HCT116 (cell line): ENCODE measurements around the gene PSMG1. TPM values are rescaled to one million over a fixed set of nuclear protein-coding genes. Genes with fewer than 3 reads are reported as not detected.

ENCODE experiments used
- ATAC-seq: fragments of 200-7000 bp; cut with Tn5 transposase; 2 replicates; pipeline ENCODE4 v1.9.1; 2020; ENCODE audit warnings: mild to moderate bottlenecking, moderate library complexity
- BruUV-seq: library from RNA; stranded (reverse); fragments of 400-500 nt; replicated peaks from 2 replicates; lab custom pipeline; 2021; lab: Mats Ljungman, UMichigan
- CTCF ChIA-PET: fragments of 300-600 bp; sonication (Branson Sonifier 250); formaldehyde crosslinking; loops from one replicate; lab custom pipeline; 2021; ENCODE audit warnings: antibody characterized with exemption; lab: Charles Lee
- POLR2A ChIA-PET: fragments of 300-600, 350-600 bp; sonication (Branson Sonifier 250); formaldehyde crosslinking; loops from one replicate; lab custom pipeline; 2021; ENCODE audit warnings: antibody characterized with exemption; lab: Charles Lee
- RAD21 ChIA-PET, 2 experiments: fragments of 300-600 bp; sonication (Branson Sonifier 250); formaldehyde crosslinking; loops; one replicate each; lab custom pipeline; 2023; ENCODE audit warnings: low total read pairs in 2 of 2; ENCODE audit not compliant: uncharacterized antibody in 2 of 2, unreplicated experiment in 2 of 2, low non-redundant PET in 1 of 2; lab: Charles Lee
- DNase-seq: peaks from one replicate; pipeline ENCODE4 v3.0.0-alpha.2; 2010; ENCODE audit warnings: low read depth, low spot score
- H2AFZ ChIP-seq: fragments of 200-600 bp; shearing (Covaris generic), sonication (generic); 2 replicates; pipeline ENCODE4 v1.6.1; 2017; ENCODE audit warnings: low read depth, mixed run types, mixed read lengths, antibody characterized with exemption, low read length; ENCODE audit not compliant: poor library complexity, severe bottlenecking
- H3K27ac ChIP-seq: 2 replicates; pipeline ENCODE4 v1.5.1; 2012; ENCODE audit warnings: low read depth, low read length
- H3K27me3 ChIP-seq: fragments of 200-600 bp; sonication (generic); 2 replicates; pipeline ENCODE4 v1.6.1; 2016; ENCODE audit warnings: mixed run types, low read length, mixed read lengths; ENCODE audit not compliant: insufficient read depth
- H3K36me3 ChIP-seq, 2 experiments: fragments of 200-500 bp in 1 of 2; fragments of 200-600 bp in 1 of 2; sonication (Bioruptor generic) in 1 of 2; sonication (generic) in 1 of 2; 2 replicates each; pipeline versions ENCODE4 v1.5.1 to v1.6.1; 2014 to 2016; ENCODE audit warnings: low read length in 2 of 2, inconsistent platforms in 1 of 2, mixed read lengths in 1 of 2, mixed run types in 1 of 2; ENCODE audit not compliant: insufficient read depth in 2 of 2, control insufficient read depth in 1 of 2
- H3K4me1 ChIP-seq, 2 experiments: fragments of 200-600 bp in 1 of 2; sonication (generic) in 1 of 2; 2 replicates each; pipeline versions ENCODE4 v1.5.1 to v1.6.1; 2012 to 2017; ENCODE audit warnings: low read length in 2 of 2, inconsistent platforms in 1 of 2, mild to moderate bottlenecking in 1 of 2, mixed read lengths in 1 of 2, mixed run types in 1 of 2, moderate library complexity in 1 of 2; ENCODE audit not compliant: insufficient read depth in 2 of 2, control insufficient read depth in 1 of 2
- H3K4me2 ChIP-seq: fragments of 200-600 bp; sonication (generic); 2 replicates; pipeline ENCODE4 v1.6.1; 2017; ENCODE audit warnings: mixed run types, low read length, mixed read lengths
- H3K4me3 ChIP-seq, 2 experiments: fragments of 200-600 bp in 1 of 2; sonication (generic) in 1 of 2; replicated peaks in 1 of 2; 2 replicates each; pipeline ENCODE4 v1.5.1; 2011 to 2016; ENCODE audit warnings: low read length in 2 of 2, control low read depth in 1 of 2, low read depth in 1 of 2, mild to moderate bottlenecking in 1 of 2, mixed read lengths in 1 of 2, mixed run types in 1 of 2
- H3K79me2 ChIP-seq: fragments of 200-600 bp; sonication (generic); 2 replicates; pipeline ENCODE4 v1.6.1; 2017; ENCODE audit warnings: mild to moderate bottlenecking, mixed run types, low read length, moderate library complexity, mixed read lengths; ENCODE audit not compliant: insufficient read depth
- H3K9ac ChIP-seq: fragments of 200-600 bp; sonication (generic); 2 replicates; pipeline ENCODE4 v1.6.1; 2016; ENCODE audit warnings: low read length, mixed read lengths
- H3K9me2 ChIP-seq: fragments of 200-600 bp; sonication (generic), shearing (Covaris generic); 2 replicates; pipeline ENCODE4 v1.6.1; 2017; ENCODE audit warnings: mixed run types, mild to moderate bottlenecking, moderate library complexity; ENCODE audit not compliant: insufficient read depth
- H3K9me3 ChIP-seq, 2 experiments: fragments of 200-500 bp in 1 of 2; fragments of 200-600 bp in 1 of 2; sonication (Bioruptor generic) in 1 of 2; sonication (generic) in 1 of 2; 2 replicates each; pipeline ENCODE4 v1.6.1; 2014 to 2017; ENCODE audit warnings: low read length in 2 of 2, mixed read lengths in 2 of 2, inconsistent platforms in 1 of 2, low read depth in 1 of 2, mild to moderate bottlenecking in 1 of 2, mixed run types in 1 of 2, moderate library complexity in 1 of 2; ENCODE audit not compliant: control insufficient read depth in 1 of 2, insufficient read depth in 1 of 2
- H4K20me1 ChIP-seq: fragments of 200-600 bp; sonication (generic), shearing (Covaris generic); 2 replicates; pipeline ENCODE4 v1.6.1; 2017; ENCODE audit warnings: mixed run types, mild to moderate bottlenecking, moderate library complexity; ENCODE audit not compliant: insufficient read depth
- CBX3 ChIP-seq: IDR thresholded peaks from 2 replicates; pipeline ENCODE4 v1.6.1; 2012; ENCODE audit warnings: low read depth
- CTCF ChIP-seq, 3 experiments: fragments of 200-600 bp in 1 of 3; sonication (generic) in 1 of 3; IDR thresholded peaks in 2 of 3; conservative IDR thresholded peaks in 1 of 3; 2 replicates each; pipeline ENCODE4 v1.5.1; 2012 to 2017; ENCODE audit warnings: low read depth in 2 of 3, low read length in 2 of 3, antibody characterized with exemption in 1 of 3, borderline replicate concordance in 1 of 3, control low read depth in 1 of 3, mild to moderate bottlenecking in 1 of 3, mixed read lengths in 1 of 3, mixed run types in 1 of 3, moderate library complexity in 1 of 3; ENCODE audit not compliant: insufficient read depth in 1 of 3
- FOSL1 ChIP-seq: IDR thresholded peaks from 2 replicates; pipeline ENCODE4 v1.6.1; 2012; ENCODE audit warnings: low read depth
- JUND ChIP-seq: IDR thresholded peaks from 2 replicates; pipeline ENCODE4 v1.6.1; 2012
- POLR2A ChIP-seq: IDR thresholded peaks from 2 replicates; pipeline ENCODE4 v1.7.0; 2011; ENCODE audit warnings: borderline replicate concordance; ENCODE audit not compliant: insufficient read depth, insufficient read length; ENCODE audit errors: extremely low read depth
- POLR2AphosphoS5 ChIP-seq: IDR thresholded peaks from 2 replicates; pipeline ENCODE4 v1.6.1; 2011; ENCODE audit warnings: mild to moderate bottlenecking, low read depth, low read length, moderate library complexity
- REST ChIP-seq: IDR thresholded peaks from 2 replicates; pipeline ENCODE4 v1.6.1; 2012; ENCODE audit warnings: low read depth
- SP1 ChIP-seq: IDR thresholded peaks from 2 replicates; pipeline ENCODE4 v1.6.1; 2012; ENCODE audit warnings: low read depth
- ZFX ChIP-seq: fragments of 450-650 bp; IDR thresholded peaks from 2 replicates; pipeline ENCODE4 v1.6.1; 2017
- intact Hi-C: fragments of 100-400 bp; cut with micrococcal nuclease; formaldehyde crosslinking; loops from 2 replicates; pipeline ENCODE4 v1.10.0; 2022
- total RNA-seq: library from RNA; stranded (reverse); gene quantifications from one replicate; pipeline ENCODE4 v1.2.1, GENCODE V29; 2021; ENCODE audit not compliant: unreplicated experiment

The PSMG1 gene
- total RNA-seq, 1 experiment from 2014 or later = 83.7 TPM

GRCh38 chr21:39209334-39209688 is 26.1 kb upstream of the PSMG1 start:
- CTCF ChIA-PET = interaction anchor here (0.6 kb wide), 1 partner anchor 178 kb away, joined by 4 read pairs; no protein-coding TSS in a partner anchor
- Histone ChIP-seq H3K4me3 (no peak overlapping the region), H3K9ac (no peak overlapping the region), H2AFZ (no peak overlapping the region), H3K4me2 (no peak overlapping the region)
- intact Hi-C loops = no loop called here
- no peak for TF ChIP-seq CBX3
- no peak for TF ChIP-seq FOSL1
- no peak for TF ChIP-seq ZFX
- TF ChIP-seq SP1 = no peak
- TF ChIP-seq POLR2AphosphoS5 = no peak
- TF ChIP-seq POLR2A = no peak
- TF ChIP-seq, all 23 proteins: peak for 0
- Histone ChIP-seq H3K27me3 (no peaks in the 10 kb centered on the region), H3K36me3 (peaks cover 27 to 53% of the 10 kb centered on the region in 2 experiments; a peak in 3 of 4 replicates), H4K20me1 (no peaks in the 10 kb centered on the region), H3K9me2 (no peaks in the 10 kb centered on the region), H3K4me1 (no peaks in the 10 kb centered on the region), H3K27ac (no peak overlapping the region), H3K79me2 (no peaks in the 10 kb centered on the region), H3K9me3 (no peaks in the 10 kb centered on the region)
- RAD21 ChIA-PET = no interaction called here
- DNase-seq (no peak), ATAC-seq (no peak)
- POLR2A ChIA-PET = no interaction called here
- TSS peak; percentile 5 for BruUV-seq

GRCh38 chr21:39208624-39209333 is 25.5 kb upstream of the PSMG1 start:
- H3K9ac ChIP-seq = no peak overlapping the region
- H3K27ac ChIP-seq = no peak overlapping the region
- BruUV-seq = no TSS peak
- DNase-seq (no peak), ATAC-seq (no peak)
- POLR2A ChIA-PET = no interaction called here
- H3K9me3 ChIP-seq = no peaks in the 10 kb centered on the region
- no peaks in the 10 kb centered on the region for H3K27me3 ChIP-seq
- CTCF ChIA-PET = no interaction called here
- H3K4me3 ChIP-seq = no peak overlapping the region
- no peak overlapping the region for H3K4me2 ChIP-seq
- no peaks in the 10 kb centered on the region for H4K20me1 ChIP-seq
- H2AFZ ChIP-seq = no peak overlapping the region
- H3K79me2 ChIP-seq = no peaks in the 10 kb centered on the region
- RAD21 ChIA-PET = no interaction called here
- TF ChIP-seq CTCF (IDR thresholded peaks at IDR 0.05 in 2 of 3, conservative IDR thresholded peaks at IDR 0.05 in 1 of 3; ENCODE audit: borderline replicate concordance in 1 of 3, insufficient read depth in 1 of 3, low read depth in 2 of 3, low read length in 2 of 3) (no peak), REST (no peak), POLR2A (no peak), JUND (no peak)
- peaks cover 27 to 49% of the 10 kb centered on the region in 2 experiments; a peak in 3 of 4 replicates for H3K36me3 ChIP-seq
- no peaks in the 10 kb centered on the region for H3K4me1 ChIP-seq
- intact Hi-C loops = no loop called here
- no peaks in the 10 kb centered on the region for H3K9me2 ChIP-seq
